BLaER1 (cell line): ENCODE measurements around the gene DST.

ENCODE experiments used
- H3K27ac ChIP-seq: shearing (Covaris generic); formaldehyde crosslinking; 2 replicates; pipeline ENCODE4 v1.8.1; 2022
- H3K27me3 ChIP-seq: shearing (Covaris generic); formaldehyde crosslinking; 2 replicates; pipeline ENCODE4 v1.8.1; 2022
- H3K36me3 ChIP-seq: shearing (Covaris generic); formaldehyde crosslinking; 2 replicates; pipeline ENCODE4 v1.8.1; 2022
- H3K4me1 ChIP-seq: shearing (Covaris generic); formaldehyde crosslinking; 2 replicates; pipeline ENCODE4 v1.8.1; 2022
- H3K4me2 ChIP-seq: shearing (Covaris generic); formaldehyde crosslinking; 2 replicates; pipeline ENCODE4 v1.8.1; 2022
- H3K4me3 ChIP-seq: shearing (Covaris generic); formaldehyde crosslinking; 2 replicates; pipeline ENCODE4 v1.8.1; 2022
- H3K9ac ChIP-seq: shearing (Covaris generic); formaldehyde crosslinking; 2 replicates; pipeline ENCODE4 v1.8.1; 2022
- H3K9me3 ChIP-seq: shearing (Covaris generic); formaldehyde crosslinking; 2 replicates; pipeline ENCODE4 v1.8.1; 2022
- H4K20me1 ChIP-seq: shearing (Covaris generic); formaldehyde crosslinking; 2 replicates; pipeline ENCODE4 v1.8.1; 2022
- Cebpa-rat ChIP-seq: shearing (Covaris generic); IDR thresholded peaks from 2 replicates; pipeline ENCODE4 v1.8.1; 2022

DST gene

GRCh38 chr6:56531839-56532595 lies 110.7 kb downstream of the DST start:
- no peak overlapping the region for H3K9ac ChIP-seq
- no peaks in the 10 kb centered on the region for H3K9me3 ChIP-seq
- no peak overlapping the region for H3K4me2 ChIP-seq
- no peak overlapping the region for H3K27ac ChIP-seq
- H3K4me3 ChIP-seq: no peak overlapping the region
- no peaks in the 10 kb centered on the region for H3K27me3 ChIP-seq
- no peak for TF ChIP-seq Cebpa-rat
- H4K20me1 ChIP-seq: no peaks in the 10 kb centered on the region
- no peaks in the 10 kb centered on the region for H3K4me1 ChIP-seq
- peaks cover 26% of the 10 kb centered on the region for H3K36me3 ChIP-seq

GRCh38 chr6:56529594-56530191 lies 113.0 kb downstream of the DST start:
- Histone ChIP-seq H3K27ac (no peak overlapping the region), H3K36me3 (peaks cover 25% of the 10 kb centered on the region)

GRCh38 chr6:56528412-56528841 lies 114.3 kb downstream of the DST start:
- no peak overlapping the region for H3K27ac ChIP-seq
- no peak overlapping the region for H3K4me3 ChIP-seq
- TF ChIP-seq Cebpa-rat: no peak
- H3K9ac ChIP-seq: no peak overlapping the region
- no peaks in the 10 kb centered on the region for H4K20me1 ChIP-seq
- H3K9me3 ChIP-seq: no peaks in the 10 kb centered on the region
- peaks cover 23% of the 10 kb centered on the region for H3K36me3 ChIP-seq
- H3K4me2 ChIP-seq: no peak overlapping the region
- H3K4me1 ChIP-seq: no peaks in the 10 kb centered on the region
- H3K27me3 ChIP-seq: no peaks in the 10 kb centered on the region

More at GRCh38 chr6:56529594-56530191, 113.0 kb downstream of the DST start:
- Histone ChIP-seq H4K20me1 (no peaks in the 10 kb centered on the region), H3K27me3 (no peaks in the 10 kb centered on the region), H3K9ac (no peak overlapping the region), H3K4me1 (no peaks in the 10 kb centered on the region), H3K9me3 (no peaks in the 10 kb centered on the region), H3K4me3 (no peak overlapping the region), H3K4me2 (no peak overlapping the region)
- TF ChIP-seq Cebpa-rat: no peak

- Histone ChIP-seq H3K4me2 (no peak overlapping the region), H3K9me3 (no peaks in the 10 kb centered on the region), H3K4me3 (no peak overlapping the region), H3K27ac (no peak overlapping the region), H3K9ac (no peak overlapping the region), H4K20me1 (no peaks in the 10 kb centered on the region), H3K4me1 (no peaks in the 10 kb centered on the region), H3K27me3 (no peaks in the 10 kb centered on the region), H3K36me3 (peaks cover 23% of the 10 kb centered on the region)
- TF ChIP-seq Cebpa-rat: no peak
These were observed 114.8 kb downstream of the DST start for GRCh38 chr6:56527934-56528333.

- peaks cover 20% of the 10 kb centered on the region for H3K36me3 ChIP-seq
- H4K20me1 ChIP-seq: no peaks in the 10 kb centered on the region
- H3K9ac ChIP-seq: no peak overlapping the region
- H3K9me3 ChIP-seq: no peaks in the 10 kb centered on the region
- no peaks in the 10 kb centered on the region for H3K27me3 ChIP-seq
- no peak for TF ChIP-seq Cebpa-rat
- H3K4me3 ChIP-seq: no peak overlapping the region
- no peaks in the 10 kb centered on the region for H3K4me1 ChIP-seq
- H3K4me2 ChIP-seq: no peak overlapping the region
- H3K27ac ChIP-seq: no peak overlapping the region
These were observed 115.7 kb downstream of the DST start for GRCh38 chr6:56526860-56527544.

GRCh38 chr6:56525974-56526789 lies 116.5 kb downstream of the DST start:
- no peaks in the 10 kb centered on the region for H3K27me3 ChIP-seq
- no peak overlapping the region for H3K9ac ChIP-seq
- no peak overlapping the region for H3K4me3 ChIP-seq
- H3K4me2 ChIP-seq: no peak overlapping the region
- H3K27ac ChIP-seq: no peak overlapping the region
- H3K36me3 ChIP-seq: peaks cover 14% of the 10 kb centered on the region
- H3K9me3 ChIP-seq: no peaks in the 10 kb centered on the region
- H3K4me1 ChIP-seq: no peaks in the 10 kb centered on the region
- TF ChIP-seq Cebpa-rat: no peak
- H4K20me1 ChIP-seq: no peaks in the 10 kb centered on the region

- H3K4me1 ChIP-seq: no peaks in the 10 kb centered on the region
- H3K36me3 ChIP-seq: peaks cover 14% of the 10 kb centered on the region
- H3K27me3 ChIP-seq: no peaks in the 10 kb centered on the region
- no peak overlapping the region for H3K9ac ChIP-seq
- no peak for TF ChIP-seq Cebpa-rat
- no peaks in the 10 kb centered on the region for H4K20me1 ChIP-seq
- no peak overlapping the region for H3K4me2 ChIP-seq
- H3K9me3 ChIP-seq: no peaks in the 10 kb centered on the region
- H3K4me3 ChIP-seq: no peak overlapping the region
- H3K27ac ChIP-seq: no peak overlapping the region
These were observed 117.6 kb downstream of the DST start for GRCh38 chr6:56524891-56525703.

- Histone ChIP-seq H3K27ac (no peak overlapping the region), H3K4me3 (no peak overlapping the region), H3K4me2 (no peak overlapping the region), H3K4me1 (no peaks in the 10 kb centered on the region), H3K9me3 (no peaks in the 10 kb centered on the region), H3K27me3 (no peaks in the 10 kb centered on the region), H3K36me3 (peaks cover 18% of the 10 kb centered on the region), H4K20me1 (no peaks in the 10 kb centered on the region), H3K9ac (no peak overlapping the region)
- no peak for TF ChIP-seq Cebpa-rat
These were observed 120.0 kb downstream of the DST start for GRCh38 chr6:56522495-56523270.
